DMS153 treated with DMSO at 0.1 percent for 48 hours (cell line): ENCODE measurements around the gene LTB.
"Not testable (repeated sequence)": the region's sequence is repeated elsewhere in the genome, so short reads cannot be mapped to it uniquely, and the experiment has no call there.

Experiments used
- DNase-seq: peaks from one replicate; lab custom pipeline; 2025; ENCODE audit not compliant: unreplicated experiment; lab: John Stamatoyannopoulos, UW

LTB gene

GRCh38 chr6:31556307-31556706, 25.9 kb downstream of the LTB start:
- DNase-seq, result no peak

GRCh38 chr6:31551371-31551770, 30.9 kb downstream of the LTB start:
- DNase-seq, result not testable (repeated sequence)

GRCh38 chr6:31548544-31548873, 33.7 kb downstream of the LTB start:
- no peak for DNase-seq

GRCh38 chr6:31547727-31548543, 34.3 kb downstream of the LTB start:
- DNase-seq, result no peak

GRCh38 chr6:31546958-31547726, 35.1 kb downstream of the LTB start, which contains the start of gene NFKBIL1:
Gene NFKBIL1, plus strand, starts transcription at chr6:31547608. Its CDS starts 87 bp downstream, at chr6:31547695.
- DNase-seq, result peak; percentile 95

GRCh38 chr6:31546339-31546957, 35.8 kb downstream of the LTB start, which contains the start of gene ATP6V1G2:
Gene ATP6V1G2, minus strand, starts transcription at chr6:31546608. Its CDS starts 49 bp downstream, at chr6:31546559.
- DNase-seq, result peak; percentile 90

GRCh38 chr6:31545291-31545690, 36.9 kb downstream of the LTB start:
- no peak for DNase-seq

GRCh38 chr6:31544676-31545075, 37.5 kb downstream of the LTB start:
- no peak for DNase-seq

GRCh38 chr6:31543639-31544038, 38.6 kb downstream of the LTB start:
- DNase-seq, result no peak

GRCh38 chr6:31541658-31542521, 40.3 kb downstream of the LTB start, which contains the start of gene DDX39B:
Gene DDX39B, minus strand, starts transcription at chr6:31542003. Its CDS starts 1,471 bp downstream, at chr6:31540532.
- DNase-seq, result peak; percentile 97

- DNase-seq, result peak; percentile 42
Measured at GRCh38 chr6:31541059-31541657, 41.1 kb downstream of the LTB start.

GRCh38 chr6:31540640-31541039, 41.6 kb downstream of the LTB start:
- no peak for DNase-seq

GRCh38 chr6:31538805-31539400, 43.3 kb downstream of the LTB start:
- DNase-seq, result no peak

GRCh38 chr6:31535538-31536324, 46.5 kb downstream of the LTB start:
- DNase-seq, result no peak

GRCh38 chr6:31534521-31535040, 47.6 kb downstream of the LTB start:
- DNase-seq, result no peak

GRCh38 chr6:31534011-31534410, 48.2 kb downstream of the LTB start:
- DNase-seq, result no peak

- no peak for DNase-seq
Measured at GRCh38 chr6:31533455-31533841, 48.8 kb downstream of the LTB start.

- no peak for DNase-seq
Measured at GRCh38 chr6:31532644-31533454, 49.4 kb downstream of the LTB start.
